Ishikawa (cell line): ENCODE data around the gene TLR3.

ENCODE experiments used
- CEBPB ChIP-seq: IDR thresholded peaks from 2 replicates; pipeline ENCODE4 v1.6.1; 2012
- CREB1 ChIP-seq: IDR thresholded peaks from 2 replicates; pipeline ENCODE4 v1.6.1; 2012; ENCODE audit warnings: low read depth
- EGR1 ChIP-seq: IDR thresholded peaks from 2 replicates; pipeline ENCODE4 v1.6.1; 2012
- EP300 ChIP-seq: IDR thresholded peaks from 2 replicates; pipeline ENCODE4 v1.6.1; 2012; ENCODE audit warnings: borderline replicate concordance
- FOXM1 ChIP-seq: IDR thresholded peaks from 2 replicates; pipeline ENCODE4 v1.6.1; 2012; ENCODE audit warnings: low read depth, borderline replicate concordance
- MAX ChIP-seq: IDR thresholded peaks from 2 replicates; pipeline ENCODE4 v1.6.1; 2012
- NFIC ChIP-seq: IDR thresholded peaks from 2 replicates; pipeline ENCODE4 v1.6.1; 2012
- RAD21 ChIP-seq: IDR thresholded peaks from 2 replicates; pipeline ENCODE4 v1.6.1; 2012; ENCODE audit warnings: low read depth
- REST ChIP-seq: IDR thresholded peaks from 2 replicates; pipeline ENCODE4 v1.6.1; 2012; ENCODE audit warnings: low read depth, mild to moderate bottlenecking
- TAF1 ChIP-seq: IDR thresholded peaks from 2 replicates; pipeline ENCODE4 v1.6.1; 2012; ENCODE audit warnings: low read depth, mild to moderate bottlenecking
- TCF12 ChIP-seq: IDR thresholded peaks from 2 replicates; pipeline ENCODE4 v1.6.1; 2012; ENCODE audit warnings: low read depth
- TEAD4 ChIP-seq: IDR thresholded peaks from 2 replicates; pipeline ENCODE4 v1.6.1; 2012
- YY1 ChIP-seq: IDR thresholded peaks from 2 replicates; pipeline ENCODE4 v1.6.1; 2012; ENCODE audit warnings: low read depth
- ZBTB7A ChIP-seq: IDR thresholded peaks from 2 replicates; pipeline ENCODE4 v1.6.1; 2012; ENCODE audit warnings: low read depth
- TF ChIP-seq, protein P1 (sequence below): IDR thresholded peaks from 2 replicates; pipeline ENCODE4 v1.6.1; 2012

TLR3 gene

DNA sequence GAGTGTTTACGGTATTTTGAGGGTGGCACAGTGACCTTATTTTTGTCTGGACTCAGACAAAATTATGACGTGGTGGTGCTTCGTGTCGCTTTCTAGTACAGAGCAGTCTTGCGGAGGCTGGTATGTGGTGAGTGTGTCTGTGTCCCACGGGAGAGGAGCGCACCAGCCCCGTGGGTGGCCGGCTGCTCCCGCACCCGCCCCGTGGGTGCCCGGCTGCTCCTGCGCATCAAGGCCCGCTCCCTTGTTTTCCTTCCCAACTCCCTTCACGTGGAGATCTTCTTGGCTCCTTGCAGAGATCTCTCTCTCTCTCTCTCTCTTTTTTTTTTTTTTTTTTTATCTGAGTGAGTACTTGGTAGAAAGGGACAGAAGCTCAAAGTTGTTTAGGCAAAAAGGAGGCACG, 23.3 kb downstream of the TLR3 start:
- TF ChIP-seq RAD21 (no peak), EGR1 (no peak), CEBPB (no peak), TAF1 (no peak), ZBTB7A (no peak), YY1 (no peak), EP300 (no peak)
- TF ChIP-seq, protein P1, sequence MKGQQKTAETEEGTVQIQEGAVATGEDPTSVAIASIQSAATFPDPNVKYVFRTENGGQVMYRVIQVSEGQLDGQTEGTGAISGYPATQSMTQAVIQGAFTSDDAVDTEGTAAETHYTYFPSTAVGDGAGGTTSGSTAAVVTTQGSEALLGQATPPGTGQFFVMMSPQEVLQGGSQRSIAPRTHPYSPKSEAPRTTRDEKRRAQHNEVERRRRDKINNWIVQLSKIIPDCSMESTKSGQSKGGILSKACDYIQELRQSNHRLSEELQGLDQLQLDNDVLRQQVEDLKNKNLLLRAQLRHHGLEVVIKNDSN = no peak

GRCh38 chr4:186095406-186095805, 26.4 kb downstream of the TLR3 start:
- TF ChIP-seq MAX (no peak), TAF1 (no peak), ZBTB7A (no peak), TEAD4 (no peak), REST (no peak), CEBPB (no peak), TCF12 (no peak)

DNA sequence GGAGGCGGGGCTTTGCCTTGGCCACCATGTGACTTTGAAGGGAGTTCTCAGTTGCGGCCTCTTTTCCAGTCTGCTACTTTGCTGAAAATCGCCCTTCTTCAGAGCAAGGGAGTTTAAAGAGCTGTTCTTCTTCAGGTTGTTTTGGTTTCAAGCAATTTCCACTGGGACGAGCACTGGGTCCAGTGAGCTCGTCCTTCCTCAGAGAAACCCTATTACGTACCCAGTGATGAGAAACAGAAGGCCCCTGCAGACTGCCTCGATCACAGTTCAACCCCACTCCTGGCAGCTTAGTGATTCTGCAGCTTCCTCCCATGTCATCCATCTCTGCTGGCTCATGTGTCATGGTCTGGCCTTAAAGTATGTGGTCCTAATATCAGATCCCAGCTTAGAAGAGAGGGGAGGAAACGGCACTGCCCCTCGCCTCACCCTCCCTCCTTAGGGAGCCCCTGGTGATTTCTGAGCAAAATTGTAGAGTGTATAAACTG, 27.8 kb downstream of the TLR3 start:
- TF ChIP-seq MAX = no peak
- TF ChIP-seq EP300 = no peak
- TF ChIP-seq NFIC = no peak
- TF ChIP-seq CEBPB = no peak
- no peak for TF ChIP-seq TCF12
- TF ChIP-seq RAD21 = no peak
- no peak for TF ChIP-seq REST
- TF ChIP-seq CREB1 = no peak
- TF ChIP-seq, protein P1 = no peak
- no peak for TF ChIP-seq YY1
- TF ChIP-seq ZBTB7A = no peak
- TF ChIP-seq EGR1 = no peak
- no peak for TF ChIP-seq TAF1
- no peak for TF ChIP-seq FOXM1
- no peak for TF ChIP-seq TEAD4

DNA sequence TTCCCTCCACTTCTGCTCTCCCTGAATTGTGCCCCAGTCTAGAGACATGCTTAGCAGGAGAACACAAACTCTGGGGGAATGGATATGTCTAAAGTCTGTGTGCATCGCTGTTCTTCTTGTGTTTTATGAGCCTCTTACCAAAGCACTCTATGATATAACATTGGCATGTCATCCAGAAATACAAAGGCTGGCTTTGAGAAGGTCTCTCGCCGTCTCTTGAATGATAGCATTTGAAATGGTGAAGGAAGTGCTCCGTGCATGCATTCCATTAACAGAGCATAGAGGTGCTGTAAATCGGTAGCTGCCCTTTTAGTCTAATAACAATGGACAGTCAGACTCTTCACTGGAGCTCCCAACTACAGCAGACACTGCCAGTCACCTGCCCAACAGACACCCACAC, 28.4 kb downstream of the TLR3 start:
- TF ChIP-seq CREB1 (no peak), ZBTB7A (no peak), TEAD4 (no peak), REST (no peak), NFIC (no peak), EGR1 (no peak), CEBPB (no peak), MAX (no peak), EP300 (no peak), RAD21 (no peak), FOXM1 (no peak), TCF12 (no peak)

GRCh38 chr4:186102931-186103330, 34.0 kb downstream of the TLR3 start:
- no peak for TF ChIP-seq FOXM1
- TF ChIP-seq EP300 = no peak
- TF ChIP-seq TAF1 = no peak
- no peak for TF ChIP-seq RAD21
- no peak for TF ChIP-seq CREB1
- TF ChIP-seq TEAD4 = no peak
- TF ChIP-seq ZBTB7A = no peak
- TF ChIP-seq CEBPB = no peak
- TF ChIP-seq NFIC = no peak
- TF ChIP-seq, protein P1 = no peak
- no peak for TF ChIP-seq REST
- no peak for TF ChIP-seq YY1
- TF ChIP-seq MAX = no peak
- TF ChIP-seq EGR1 = no peak
- TF ChIP-seq TCF12 = no peak
